GM18907 (cell line): ENCODE results near the gene ATP2A1.
"Not testable (repeated sequence)": the region's sequence is repeated elsewhere in the genome, so short reads cannot be mapped to it uniquely, and the experiment has no call there.

Source experiments
- ATAC-seq: cut with Tn5 transposase; IDR thresholded peaks from one replicate; pipeline ENCODE4 v1.9.1; 2021; ENCODE audit warnings: mild to moderate bottlenecking, moderate library complexity; ENCODE audit not compliant: unreplicated experiment

Gene ATP2A1

GRCh38 chr16:28880589-28880915, 2.3 kb downstream of the ATP2A1 start:
- no peak for ATAC-seq

GRCh38 chr16:28880955-28881354, 2.7 kb downstream of the ATP2A1 start:
- ATAC-seq, result no peak

GRCh38 chr16:28881565-28881964, 3.3 kb downstream of the ATP2A1 start:
- not testable (repeated sequence) for ATAC-seq

- ATAC-seq, result no peak
These were observed 4.4 kb downstream of the ATP2A1 start for GRCh38 chr16:28882551-28883160.

GRCh38 chr16:28883221-28883996, 5.1 kb downstream of the ATP2A1 start:
- ATAC-seq, result no peak

DNA sequence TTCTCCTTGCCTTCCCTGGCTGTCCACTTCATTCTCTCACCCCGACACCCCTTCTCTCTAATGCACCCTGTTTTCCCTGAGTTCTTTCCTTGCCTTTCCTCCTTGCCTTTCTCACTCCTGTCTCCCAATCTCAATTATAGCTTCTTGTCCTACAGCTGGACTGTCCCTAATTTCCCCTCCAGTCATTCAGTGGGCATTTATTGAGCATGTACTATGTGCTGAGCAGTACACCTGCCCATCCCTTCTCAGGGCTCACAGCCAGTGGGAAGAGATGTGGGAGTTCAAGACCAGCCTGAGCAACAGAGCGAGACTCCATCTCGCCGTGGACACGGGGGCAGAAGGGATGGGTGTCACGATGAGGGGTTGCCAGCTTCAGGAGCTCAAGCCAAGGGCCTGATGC, 5.8 kb downstream of the ATP2A1 start:
- ATAC-seq, result no peak

- ATAC-seq, result no peak
These were observed 8.7 kb downstream of the ATP2A1 start for GRCh38 chr16:28886945-28887344.

DNA sequence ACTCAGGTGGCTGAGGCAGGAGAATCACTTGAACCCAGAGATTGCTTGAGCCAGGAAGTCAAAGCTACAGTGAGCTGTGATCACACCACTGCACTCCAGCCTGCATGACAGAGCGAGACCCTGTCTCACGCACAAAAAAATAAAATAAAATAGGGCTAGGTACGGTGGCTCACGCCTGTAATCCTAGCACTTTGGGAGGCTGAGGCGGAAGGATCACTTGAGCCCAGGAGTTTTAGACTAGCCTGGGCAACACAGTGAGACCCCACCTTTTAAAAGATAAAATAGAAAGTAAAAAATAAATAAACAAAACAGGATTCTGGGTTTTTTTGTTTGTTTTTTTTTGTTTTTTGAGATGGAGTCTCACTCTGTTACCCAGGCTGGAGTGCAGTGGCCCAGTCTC, 12.1 kb downstream of the ATP2A1 start:
- ATAC-seq, result not testable (repeated sequence)

DNA sequence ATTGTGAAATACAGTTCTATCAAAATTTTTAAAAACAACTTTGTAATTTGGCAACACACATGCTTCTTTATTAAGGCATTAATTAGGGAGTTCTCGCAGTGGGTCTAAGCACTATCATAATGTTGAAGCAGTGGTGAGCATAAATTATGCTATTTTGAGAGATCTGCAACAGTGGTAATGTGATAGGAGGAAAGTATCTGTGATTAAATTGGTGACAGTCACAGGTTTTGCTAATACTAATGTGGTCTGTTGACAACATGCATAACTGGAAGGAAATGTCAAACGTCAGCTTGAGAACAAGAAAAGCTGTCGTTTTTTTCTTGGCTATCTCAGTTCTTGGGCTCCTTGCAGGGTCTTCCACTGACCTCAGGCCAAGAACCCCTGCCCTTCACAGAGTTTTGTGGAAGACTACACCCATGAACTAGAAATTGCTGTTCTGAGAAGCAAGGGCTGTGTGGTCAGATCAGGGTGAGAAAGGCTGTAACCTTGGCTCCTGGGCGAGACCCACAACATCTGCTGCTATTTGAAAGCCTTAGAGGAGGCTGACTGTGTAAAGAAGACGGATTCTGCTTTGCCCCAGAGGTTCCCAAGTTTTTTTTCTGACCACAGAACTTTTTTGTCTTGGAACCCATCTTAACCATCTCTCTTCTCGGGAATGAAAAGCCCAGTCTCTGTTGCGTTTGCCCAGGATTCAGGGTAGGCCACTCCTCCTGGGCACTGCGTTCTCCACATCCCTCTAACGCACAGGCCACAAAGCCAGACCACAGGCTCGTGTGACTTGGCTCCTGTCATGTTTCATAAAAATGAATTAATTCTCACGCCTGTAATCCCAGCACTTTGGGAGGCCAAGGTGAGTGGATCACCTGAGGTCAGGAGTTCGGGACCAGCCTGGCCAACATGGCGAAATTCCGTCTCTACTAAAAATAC, 13.9 kb downstream of the ATP2A1 start:
- ATAC-seq, result no peak

GRCh38 chr16:28893291-28893690, 15.0 kb downstream of the ATP2A1 start:
- ATAC-seq, result no peak

- no peak for ATAC-seq
These were observed 17.3 kb downstream of the ATP2A1 start for GRCh38 chr16:28895609-28896008.

- ATAC-seq, result no peak
These were observed 19.5 kb downstream of the ATP2A1 start for GRCh38 chr16:28897826-28898225.

GRCh38 chr16:28898266-28898665, 20.0 kb downstream of the ATP2A1 start:
- no peak for ATAC-seq

GRCh38 chr16:28898942-28899341, 20.7 kb downstream of the ATP2A1 start:
- no peak for ATAC-seq

GRCh38 chr16:28899882-28900590, 21.7 kb downstream of the ATP2A1 start:
- no peak for ATAC-seq

DNA sequence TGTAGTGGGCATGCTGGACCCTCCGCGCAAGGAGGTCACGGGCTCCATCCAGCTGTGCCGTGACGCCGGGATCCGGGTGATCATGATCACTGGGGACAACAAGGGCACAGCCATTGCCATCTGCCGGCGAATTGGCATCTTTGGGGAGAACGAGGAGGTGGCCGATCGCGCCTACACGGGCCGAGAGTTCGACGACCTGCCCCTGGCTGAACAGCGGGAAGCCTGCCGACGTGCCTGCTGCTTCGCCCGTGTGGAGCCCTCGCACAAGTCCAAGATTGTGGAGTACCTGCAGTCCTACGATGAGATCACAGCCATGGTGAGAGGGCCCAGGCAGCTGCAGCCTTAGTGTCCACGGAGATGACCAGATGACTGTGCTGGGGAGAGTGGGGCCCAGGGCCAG, 22.3 kb downstream of the ATP2A1 start:
- no peak for ATAC-seq

DNA sequence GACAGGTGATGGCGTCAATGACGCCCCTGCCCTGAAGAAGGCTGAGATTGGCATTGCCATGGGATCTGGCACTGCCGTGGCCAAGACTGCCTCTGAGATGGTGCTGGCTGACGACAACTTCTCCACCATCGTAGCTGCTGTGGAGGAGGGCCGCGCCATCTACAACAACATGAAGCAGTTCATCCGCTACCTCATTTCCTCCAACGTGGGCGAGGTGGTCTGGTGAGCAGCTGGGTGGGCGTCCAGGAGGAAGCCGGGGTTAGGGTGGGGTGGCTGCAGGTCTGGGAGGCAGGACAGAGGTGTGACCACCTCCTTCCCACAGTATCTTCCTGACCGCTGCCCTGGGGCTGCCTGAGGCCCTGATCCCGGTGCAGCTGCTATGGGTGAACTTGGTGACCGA, 23.6 kb downstream of the ATP2A1 start:
- no peak for ATAC-seq

DNA sequence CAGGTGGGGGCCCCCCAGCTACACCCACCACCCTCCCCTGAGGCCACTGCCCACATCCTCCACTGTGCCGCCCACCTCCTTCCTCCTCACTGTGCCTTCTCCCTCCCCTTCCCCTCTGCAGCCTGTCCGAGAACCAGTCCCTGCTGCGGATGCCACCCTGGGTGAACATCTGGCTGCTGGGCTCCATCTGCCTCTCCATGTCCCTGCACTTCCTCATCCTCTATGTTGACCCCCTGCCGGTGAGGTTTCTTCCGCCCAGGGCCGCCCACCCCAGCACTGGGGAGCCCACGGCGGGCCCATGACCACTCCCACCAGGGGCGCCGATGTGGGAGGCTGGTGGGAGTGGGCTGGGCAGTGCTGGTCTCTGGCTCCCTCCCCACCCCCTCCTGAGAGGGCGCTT, 24.6 kb downstream of the ATP2A1 start:
- ATAC-seq, result no peak

DNA sequence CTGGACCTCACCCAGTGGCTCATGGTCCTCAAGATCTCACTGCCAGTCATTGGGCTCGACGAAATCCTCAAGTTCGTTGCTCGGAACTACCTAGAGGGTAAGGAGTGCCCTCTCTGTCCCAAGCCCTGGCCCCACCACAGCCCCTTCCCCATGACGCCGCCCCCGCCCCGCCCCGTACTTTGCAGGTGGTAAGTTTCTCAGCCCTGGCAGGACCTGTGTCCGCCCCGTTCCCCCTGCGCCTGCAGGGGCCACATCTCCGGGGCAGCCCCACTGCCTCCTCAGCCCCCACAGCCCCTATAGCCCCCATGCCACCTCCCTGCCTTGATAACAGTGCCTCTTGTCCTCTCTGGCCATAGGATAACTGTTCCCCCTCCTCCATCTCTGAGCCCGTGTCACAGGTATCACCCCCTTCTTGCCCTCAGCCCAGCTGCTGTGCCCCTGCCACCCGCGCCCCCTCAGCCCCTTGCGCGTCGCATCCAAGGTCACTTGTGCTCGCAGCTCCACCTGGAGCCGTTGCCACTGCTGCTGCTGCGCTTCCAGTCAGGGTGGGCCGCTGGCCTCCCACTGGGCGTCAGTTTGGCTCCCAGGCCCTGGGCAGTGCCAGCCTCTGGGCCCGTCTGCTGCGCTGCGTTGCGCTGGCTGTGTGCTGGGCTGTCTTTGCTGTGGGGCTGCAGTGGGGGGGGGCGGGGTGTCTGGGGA, 25.2 kb downstream of the ATP2A1 start:
- no peak for ATAC-seq

DNA sequence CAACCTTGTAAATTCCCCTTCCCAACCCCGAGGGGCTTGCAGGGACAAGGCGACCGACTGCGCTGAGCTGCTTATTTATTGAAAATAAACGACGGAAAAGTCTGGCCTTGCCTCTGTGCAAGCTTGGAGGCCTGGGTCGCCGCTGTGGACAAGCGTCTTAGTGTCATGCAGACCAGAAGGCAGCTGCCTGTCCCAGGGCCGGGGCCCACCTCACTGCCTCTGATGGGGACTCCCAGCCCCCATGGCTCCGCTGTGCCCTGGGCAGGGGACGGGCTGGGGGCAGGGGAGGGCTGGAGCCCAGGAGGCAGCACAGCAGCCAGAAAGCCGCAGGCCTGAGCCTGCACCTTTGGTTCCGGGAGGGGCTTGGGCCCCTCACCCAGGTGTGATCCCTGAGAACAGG, 26.1 kb downstream of the ATP2A1 start:
- ATAC-seq, result no peak

GRCh38 chr16:28904828-28905227, 26.5 kb downstream of the ATP2A1 start:
- no peak for ATAC-seq
